HG02678 (cell line): ENCODE measurements around the gene CPE.
"Not testable (repeated sequence)": the region's sequence is repeated elsewhere in the genome, so short reads cannot be mapped to it uniquely, and the experiment has no call there.

Experiments
- ATAC-seq: cut with Tn5 transposase; IDR thresholded peaks from one replicate; pipeline ENCODE4 v1.9.1; 2021; ENCODE audit warnings: mild to moderate bottlenecking, moderate library complexity; ENCODE audit not compliant: unreplicated experiment

CPE gene

DNA sequence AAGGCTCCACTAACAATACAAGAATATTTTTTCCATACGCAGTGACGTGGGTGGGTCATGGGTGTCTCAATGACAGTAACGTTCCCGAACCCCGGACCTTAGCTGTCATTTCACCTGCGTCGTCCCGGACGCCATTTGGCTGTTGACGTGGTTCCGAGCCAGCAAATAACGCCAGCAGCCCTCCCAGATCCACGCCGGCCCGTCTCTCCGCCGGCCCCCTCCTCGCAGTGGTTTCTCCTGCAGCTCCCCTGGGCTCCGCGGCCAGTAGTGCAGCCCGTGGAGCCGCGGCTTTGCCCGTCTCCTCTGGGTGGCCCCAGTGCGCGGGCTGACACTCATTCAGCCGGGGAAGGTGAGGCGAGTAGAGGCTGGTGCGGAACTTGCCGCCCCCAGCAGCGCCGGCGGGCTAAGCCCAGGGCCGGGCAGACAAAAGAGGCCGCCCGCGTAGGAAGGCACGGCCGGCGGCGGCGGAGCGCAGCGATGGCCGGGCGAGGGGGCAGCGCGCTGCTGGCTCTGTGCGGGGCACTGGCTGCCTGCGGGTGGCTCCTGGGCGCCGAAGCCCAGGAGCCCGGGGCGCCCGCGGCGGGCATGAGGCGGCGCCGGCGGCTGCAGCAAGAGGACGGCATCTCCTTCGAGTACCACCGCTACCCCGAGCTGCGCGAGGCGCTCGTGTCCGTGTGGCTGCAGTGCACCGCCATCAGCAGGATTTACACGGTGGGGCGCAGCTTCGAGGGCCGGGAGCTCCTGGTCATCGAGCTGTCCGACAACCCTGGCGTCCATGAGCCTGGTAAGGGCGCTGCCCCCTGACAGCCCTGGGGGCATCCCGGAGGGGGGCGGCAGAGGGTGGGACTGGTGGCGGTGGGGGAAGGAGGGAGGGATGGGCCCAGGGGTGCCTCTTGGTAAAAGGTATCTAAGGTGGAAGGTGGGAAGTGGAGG is at the start of gene CPE:
CPE (plus strand) TSS at position 264 of the 933 bp plus-strand sequence; CDS start at position 478, 214 bp downstream.
- ATAC-seq, result peak; percentile 94

- no peak for ATAC-seq
These were observed 48.7 kb upstream of the CPE start for GRCh38 chr4:165330071-165330470.

- no peak for ATAC-seq
These were observed 48.1 kb upstream of the CPE start for GRCh38 chr4:165330666-165331065.

DNA sequence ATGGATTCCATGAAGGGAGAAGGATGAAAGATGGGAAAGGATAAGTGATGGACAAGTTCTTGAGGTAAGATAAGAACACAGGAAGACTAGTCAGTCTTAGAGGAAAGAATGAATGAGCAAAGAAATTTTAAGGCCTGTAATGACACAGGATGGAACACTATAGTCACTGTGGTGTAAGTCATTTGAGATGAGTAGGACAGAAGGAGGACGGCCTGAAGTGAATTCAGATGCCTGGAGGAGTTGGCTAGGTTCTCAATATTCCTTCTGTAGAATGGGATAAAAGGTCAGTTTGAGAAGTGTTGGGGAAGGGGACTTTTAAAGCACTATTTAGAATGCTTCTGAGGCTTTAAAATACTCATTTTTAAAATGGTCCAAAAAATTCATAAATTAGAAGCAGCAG is 47.4 kb upstream of the CPE start:
- ATAC-seq, result no peak

DNA sequence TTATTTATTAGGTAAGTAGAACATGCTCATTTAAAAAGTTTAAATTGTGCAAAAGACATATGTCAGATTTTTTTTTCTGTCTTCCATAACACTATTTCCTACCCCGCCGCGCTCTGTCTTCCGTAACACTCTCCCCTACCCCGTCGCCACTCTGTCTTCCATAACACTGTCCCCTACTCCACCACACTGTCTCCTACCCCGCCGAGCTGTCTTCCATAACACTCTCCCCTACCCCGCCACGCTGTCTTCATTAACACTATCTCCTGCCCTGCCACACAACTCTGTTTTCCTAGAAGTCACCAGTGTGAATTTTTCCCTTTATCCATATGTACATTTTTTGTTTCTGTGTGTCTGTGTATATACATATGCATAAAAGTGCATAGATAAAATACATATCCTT is 47.0 kb upstream of the CPE start:
- no peak for ATAC-seq

- ATAC-seq, result no peak
These were observed 46.3 kb upstream of the CPE start for GRCh38 chr4:165332502-165332901.

DNA sequence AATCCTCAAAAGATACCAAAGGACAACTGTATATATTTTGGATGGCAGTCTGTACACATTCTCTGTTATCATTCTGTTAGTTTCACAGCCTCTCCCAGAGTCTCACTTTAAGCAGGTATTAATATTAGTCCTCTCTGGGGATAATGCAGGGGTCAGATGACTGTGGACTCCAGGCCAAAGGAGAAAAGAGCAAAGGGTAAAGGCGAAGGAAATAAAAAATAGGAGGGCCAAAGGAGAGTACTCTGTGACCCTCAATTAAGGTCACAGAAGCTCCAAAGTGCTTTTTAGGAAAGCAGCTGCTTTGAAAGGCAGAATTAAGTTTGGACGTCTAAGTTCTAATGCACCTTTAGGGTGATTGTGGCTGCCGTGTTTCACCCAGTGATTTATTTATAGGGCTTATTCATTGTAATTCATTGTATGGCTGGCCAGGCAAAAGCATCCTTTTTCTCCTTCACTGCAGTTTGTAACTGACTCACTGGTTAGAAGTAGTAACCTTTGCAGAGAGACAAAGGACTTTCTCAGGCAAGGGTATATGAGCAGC is 43.6 kb upstream of the CPE start:
- no peak for ATAC-seq

- no peak for ATAC-seq
These were observed 42.1 kb upstream of the CPE start for GRCh38 chr4:165336743-165337142.

DNA sequence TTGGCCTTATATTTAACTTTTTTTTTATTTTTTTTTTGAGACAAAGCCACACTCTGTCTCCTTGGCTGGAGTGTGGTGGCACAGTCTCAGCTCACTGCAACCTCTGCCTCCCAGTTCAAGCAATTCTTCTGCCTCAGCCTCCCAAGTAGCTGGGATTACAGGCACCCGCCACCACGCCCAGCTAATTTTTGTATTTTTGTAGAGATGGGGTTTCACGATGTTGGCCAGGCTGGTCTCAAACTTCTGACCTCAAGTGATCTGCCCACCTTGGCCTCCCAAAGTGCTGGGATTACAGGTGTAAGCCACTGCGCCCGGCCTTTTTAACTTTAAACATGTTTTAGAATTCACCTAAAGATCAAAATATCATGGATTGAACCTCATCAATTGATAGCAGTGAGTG is 36.5 kb upstream of the CPE start:
- not testable (repeated sequence) for ATAC-seq

- peak; percentile 38 for ATAC-seq
These were observed 35.2 kb upstream of the CPE start for GRCh38 chr4:165343353-165344191.

- no peak for ATAC-seq
These were observed 33.0 kb upstream of the CPE start for GRCh38 chr4:165345666-165346417.

DNA sequence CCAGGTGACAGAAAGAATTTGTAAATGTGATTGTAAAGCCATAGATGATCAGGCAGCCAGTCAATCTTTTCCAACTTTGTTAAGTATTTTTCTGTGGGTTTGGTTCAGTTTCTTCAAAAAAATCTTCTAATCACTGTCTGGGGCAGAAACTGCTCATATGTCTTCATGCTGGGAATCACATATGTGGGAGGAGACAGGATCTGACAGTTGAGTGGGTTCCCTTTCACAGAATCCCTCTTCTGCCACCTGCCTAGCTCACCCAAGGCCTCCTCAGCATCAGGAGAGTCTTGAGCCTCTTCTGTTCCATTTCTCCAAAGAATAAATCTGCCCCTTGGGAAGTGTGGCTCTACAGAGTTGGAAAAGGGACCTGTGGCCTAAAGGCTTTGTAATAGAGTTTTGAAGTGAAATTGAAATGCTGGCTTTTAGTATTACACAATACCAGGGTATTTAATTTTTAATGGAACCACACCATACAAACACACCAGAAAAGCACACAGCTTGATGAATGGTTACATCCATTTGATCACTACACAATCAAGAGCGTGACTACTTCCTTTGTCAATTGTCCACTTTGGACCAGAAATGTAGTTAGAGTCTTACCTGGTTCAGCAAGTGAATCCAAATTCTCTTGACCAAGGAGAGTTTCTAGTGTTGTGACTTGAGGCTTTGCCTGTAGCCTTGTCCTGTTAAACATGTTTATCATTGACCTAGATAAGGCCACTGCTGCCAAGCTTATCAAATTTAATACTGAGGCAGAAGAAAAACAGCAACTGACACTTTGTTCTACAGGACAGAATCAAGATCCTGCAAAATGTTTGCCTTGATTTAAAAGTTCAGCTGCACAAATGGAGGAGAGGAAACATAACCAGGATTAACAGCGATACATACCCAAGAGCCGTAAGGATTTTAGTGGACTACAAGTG is 30.9 kb upstream of the CPE start:
- no peak for ATAC-seq

GRCh38 chr4:165351359-165352130 is 27.3 kb upstream of the CPE start:
- ATAC-seq, result no peak

GRCh38 chr4:165355900-165356300 is 22.9 kb upstream of the CPE start:
- peak; percentile 48 for ATAC-seq

- no peak for ATAC-seq
These were observed 19.3 kb upstream of the CPE start for GRCh38 chr4:165359506-165359905.

- ATAC-seq, result no peak
These were observed 18.6 kb upstream of the CPE start for GRCh38 chr4:165360041-165360695.

GRCh38 chr4:165360985-165361670 is 17.7 kb upstream of the CPE start:
- no peak for ATAC-seq

- no peak for ATAC-seq
These were observed 17.0 kb upstream of the CPE start for GRCh38 chr4:165361810-165362209.
